WTC11 (cell line): Measurements from ENCODE around the gene CYB5B.

ENCODE experiments used
- ELF4 ChIP-seq: sonication (generic); formaldehyde crosslinking; IDR thresholded peaks from 2 replicates; pipeline ENCODE4 v1.8.1; 2022; ENCODE audit warnings: low read depth, mild to moderate bottlenecking, moderate library complexity, missing genetic modification reagents
- NFE2L1 ChIP-seq: sonication (generic); formaldehyde crosslinking; IDR thresholded peaks from 2 replicates; pipeline ENCODE4 v1.8.1; 2023; ENCODE audit warnings: missing genetic modification reagents
- TEAD1 ChIP-seq: sonication (generic); formaldehyde crosslinking; IDR thresholded peaks from 2 replicates; pipeline ENCODE4 v1.8.0; 2022; ENCODE audit warnings: mild to moderate bottlenecking, missing genetic modification reagents
- ZBTB21 ChIP-seq: sonication (generic); formaldehyde crosslinking; IDR thresholded peaks from 2 replicates; pipeline ENCODE4 v1.8.1; 2023; ENCODE audit warnings: mild to moderate bottlenecking, missing genetic modification reagents, borderline replicate concordance
- ZNF423 ChIP-seq: fragments of 250-450 bp; sonication (Bioruptor Pico); IDR thresholded peaks from 2 replicates; pipeline ENCODE4 v2.1.2; 2022; ENCODE audit warnings: mild to moderate bottlenecking, moderate library complexity
- TF ChIP-seq, protein P1 (sequence below): sonication (generic); formaldehyde crosslinking; IDR thresholded peaks from 2 replicates; pipeline ENCODE4 v1.8.0; 2022; ENCODE audit warnings: mild to moderate bottlenecking, missing genetic modification reagents
- TF ChIP-seq, protein P2 (sequence below): fragments of 200-600 bp; IDR thresholded peaks from 2 replicates; pipeline ENCODE4 v1.8.0; 2022; ENCODE audit warnings: antibody characterized with exemption
- TF ChIP-seq, protein P3 (sequence below): sonication (generic); formaldehyde crosslinking; IDR thresholded peaks from 2 replicates; pipeline ENCODE4 v1.8.0; 2023; ENCODE audit warnings: missing genetic modification reagents
- TF ChIP-seq, protein P4 (sequence below): sonication (generic); formaldehyde crosslinking; IDR thresholded peaks from 2 replicates; pipeline ENCODE4 v1.8.1; 2023; ENCODE audit warnings: mild to moderate bottlenecking, missing genetic modification reagents, borderline replicate concordance
- TF ChIP-seq, protein P5 (sequence below): fragments of 250-450 bp; sonication (Bioruptor Pico); IDR thresholded peaks from 2 replicates; pipeline ENCODE4 v1.8.0; 2021; ENCODE audit warnings: mild to moderate bottlenecking

DNA sequence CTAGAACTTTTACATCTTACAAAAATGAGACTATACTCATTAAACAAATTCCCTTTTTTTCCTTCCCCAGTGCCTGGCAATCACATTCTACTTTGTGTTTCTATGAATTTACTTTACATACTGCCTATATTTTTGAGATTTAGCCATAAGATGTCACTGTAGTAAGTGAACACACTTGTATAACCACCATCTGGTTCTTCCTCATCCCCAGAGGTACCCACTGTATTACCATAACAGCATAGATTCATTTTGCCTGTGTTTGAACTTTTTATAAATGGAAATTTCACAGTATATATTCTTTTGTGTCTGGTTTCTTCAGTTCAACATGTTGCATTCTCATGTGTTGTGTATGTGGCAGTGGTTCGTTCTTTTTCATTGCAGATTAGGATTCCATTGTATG, 15.8 kb downstream of the CYB5B start:
- TF ChIP-seq, protein P1, sequence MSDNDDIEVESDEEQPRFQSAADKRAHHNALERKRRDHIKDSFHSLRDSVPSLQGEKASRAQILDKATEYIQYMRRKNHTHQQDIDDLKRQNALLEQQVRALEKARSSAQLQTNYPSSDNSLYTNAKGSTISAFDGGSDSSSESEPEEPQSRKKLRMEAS (CRISPR knock-in tag) = no peak
- TF ChIP-seq, protein P2, sequence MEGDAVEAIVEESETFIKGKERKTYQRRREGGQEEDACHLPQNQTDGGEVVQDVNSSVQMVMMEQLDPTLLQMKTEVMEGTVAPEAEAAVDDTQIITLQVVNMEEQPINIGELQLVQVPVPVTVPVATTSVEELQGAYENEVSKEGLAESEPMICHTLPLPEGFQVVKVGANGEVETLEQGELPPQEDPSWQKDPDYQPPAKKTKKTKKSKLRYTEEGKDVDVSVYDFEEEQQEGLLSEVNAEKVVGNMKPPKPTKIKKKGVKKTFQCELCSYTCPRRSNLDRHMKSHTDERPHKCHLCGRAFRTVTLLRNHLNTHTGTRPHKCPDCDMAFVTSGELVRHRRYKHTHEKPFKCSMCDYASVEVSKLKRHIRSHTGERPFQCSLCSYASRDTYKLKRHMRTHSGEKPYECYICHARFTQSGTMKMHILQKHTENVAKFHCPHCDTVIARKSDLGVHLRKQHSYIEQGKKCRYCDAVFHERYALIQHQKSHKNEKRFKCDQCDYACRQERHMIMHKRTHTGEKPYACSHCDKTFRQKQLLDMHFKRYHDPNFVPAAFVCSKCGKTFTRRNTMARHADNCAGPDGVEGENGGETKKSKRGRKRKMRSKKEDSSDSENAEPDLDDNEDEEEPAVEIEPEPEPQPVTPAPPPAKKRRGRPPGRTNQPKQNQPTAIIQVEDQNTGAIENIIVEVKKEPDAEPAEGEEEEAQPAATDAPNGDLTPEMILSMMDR = no peak
- TF ChIP-seq ZBTB21 (no peak), ZNF423 (CRISPR knock-in tag) (no peak), TEAD1 (CRISPR knock-in tag) (no peak), NFE2L1 (CRISPR knock-in tag) (no peak), ELF4 (CRISPR knock-in tag) (no peak)
- TF ChIP-seq, protein P3, sequence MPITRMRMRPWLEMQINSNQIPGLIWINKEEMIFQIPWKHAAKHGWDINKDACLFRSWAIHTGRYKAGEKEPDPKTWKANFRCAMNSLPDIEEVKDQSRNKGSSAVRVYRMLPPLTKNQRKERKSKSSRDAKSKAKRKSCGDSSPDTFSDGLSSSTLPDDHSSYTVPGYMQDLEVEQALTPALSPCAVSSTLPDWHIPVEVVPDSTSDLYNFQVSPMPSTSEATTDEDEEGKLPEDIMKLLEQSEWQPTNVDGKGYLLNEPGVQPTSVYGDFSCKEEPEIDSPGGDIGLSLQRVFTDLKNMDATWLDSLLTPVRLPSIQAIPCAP (CRISPR knock-in tag) = no peak
- TF ChIP-seq, protein P4, sequence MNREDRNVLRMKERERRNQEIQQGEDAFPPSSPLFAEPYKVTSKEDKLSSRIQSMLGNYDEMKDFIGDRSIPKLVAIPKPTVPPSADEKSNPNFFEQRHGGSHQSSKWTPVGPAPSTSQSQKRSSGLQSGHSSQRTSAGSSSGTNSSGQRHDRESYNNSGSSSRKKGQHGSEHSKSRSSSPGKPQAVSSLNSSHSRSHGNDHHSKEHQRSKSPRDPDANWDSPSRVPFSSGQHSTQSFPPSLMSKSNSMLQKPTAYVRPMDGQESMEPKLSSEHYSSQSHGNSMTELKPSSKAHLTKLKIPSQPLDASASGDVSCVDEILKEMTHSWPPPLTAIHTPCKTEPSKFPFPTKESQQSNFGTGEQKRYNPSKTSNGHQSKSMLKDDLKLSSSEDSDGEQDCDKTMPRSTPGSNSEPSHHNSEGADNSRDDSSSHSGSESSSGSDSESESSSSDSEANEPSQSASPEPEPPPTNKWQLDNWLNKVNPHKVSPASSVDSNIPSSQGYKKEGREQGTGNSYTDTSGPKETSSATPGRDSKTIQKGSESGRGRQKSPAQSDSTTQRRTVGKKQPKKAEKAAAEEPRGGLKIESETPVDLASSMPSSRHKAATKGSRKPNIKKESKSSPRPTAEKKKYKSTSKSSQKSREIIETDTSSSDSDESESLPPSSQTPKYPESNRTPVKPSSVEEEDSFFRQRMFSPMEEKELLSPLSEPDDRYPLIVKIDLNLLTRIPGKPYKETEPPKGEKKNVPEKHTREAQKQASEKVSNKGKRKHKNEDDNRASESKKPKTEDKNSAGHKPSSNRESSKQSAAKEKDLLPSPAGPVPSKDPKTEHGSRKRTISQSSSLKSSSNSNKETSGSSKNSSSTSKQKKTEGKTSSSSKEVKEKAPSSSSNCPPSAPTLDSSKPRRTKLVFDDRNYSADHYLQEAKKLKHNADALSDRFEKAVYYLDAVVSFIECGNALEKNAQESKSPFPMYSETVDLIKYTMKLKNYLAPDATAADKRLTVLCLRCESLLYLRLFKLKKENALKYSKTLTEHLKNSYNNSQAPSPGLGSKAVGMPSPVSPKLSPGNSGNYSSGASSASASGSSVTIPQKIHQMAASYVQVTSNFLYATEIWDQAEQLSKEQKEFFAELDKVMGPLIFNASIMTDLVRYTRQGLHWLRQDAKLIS (CRISPR knock-in tag) = no peak
- TF ChIP-seq, protein P5, sequence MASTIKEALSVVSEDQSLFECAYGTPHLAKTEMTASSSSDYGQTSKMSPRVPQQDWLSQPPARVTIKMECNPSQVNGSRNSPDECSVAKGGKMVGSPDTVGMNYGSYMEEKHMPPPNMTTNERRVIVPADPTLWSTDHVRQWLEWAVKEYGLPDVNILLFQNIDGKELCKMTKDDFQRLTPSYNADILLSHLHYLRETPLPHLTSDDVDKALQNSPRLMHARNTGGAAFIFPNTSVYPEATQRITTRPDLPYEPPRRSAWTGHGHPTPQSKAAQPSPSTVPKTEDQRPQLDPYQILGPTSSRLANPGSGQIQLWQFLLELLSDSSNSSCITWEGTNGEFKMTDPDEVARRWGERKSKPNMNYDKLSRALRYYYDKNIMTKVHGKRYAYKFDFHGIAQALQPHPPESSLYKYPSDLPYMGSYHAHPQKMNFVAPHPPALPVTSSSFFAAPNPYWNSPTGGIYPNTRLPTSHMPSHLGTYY (CRISPR knock-in tag) = no peak
